ENCODE measurements around the gene ACTR3. TPM values are rescaled to one million over a fixed set of nuclear protein-coding genes. Genes with fewer than 3 reads are reported as not detected.
"Not testable (repeated sequence)": the region's sequence is repeated elsewhere in the genome, so short reads cannot be mapped to it uniquely, and the experiment has no call there.

The ACTR3 gene
- total RNA-seq, 2 experiments from 2014 or later = 408 to 414 TPM

DNA sequence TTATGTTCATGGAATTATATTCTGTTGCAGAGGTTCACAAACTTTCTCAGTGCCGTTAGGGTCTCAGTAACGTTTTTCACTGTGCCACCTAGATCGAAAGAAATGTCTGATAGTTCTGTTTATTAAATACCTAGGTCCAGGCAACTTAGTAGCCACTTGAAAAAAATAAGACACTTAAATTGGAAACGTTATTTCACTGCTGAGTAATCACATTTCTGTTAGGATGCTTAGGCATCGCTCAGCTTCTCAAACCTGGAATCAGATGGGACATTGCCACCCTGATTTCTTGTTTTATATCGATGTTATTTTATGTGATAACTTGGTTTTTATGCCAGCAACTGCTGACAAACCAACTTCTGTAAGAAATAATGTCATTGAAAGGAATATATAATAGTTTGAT, 36.0 kb downstream of the ACTR3 start:
- H3K4me3 Mint-ChIP-seq = no peak overlapping the region
- peaks cover 28% of the 10 kb centered on the region for H3K4me1 Mint-ChIP-seq
- no peak overlapping the region for H3K27ac Mint-ChIP-seq
- peaks cover 39% of the 10 kb centered on the region for H3K36me3 Mint-ChIP-seq
- POLR2A ChIA-PET = no interaction called here
- H3K27me3 Mint-ChIP-seq = no peaks in the 10 kb centered on the region
- ATAC-seq (ENCODE audit: low read depth) = no peak
- no peak for DNase-seq
- H3K9me3 Mint-ChIP-seq = no peaks in the 10 kb centered on the region

DNA sequence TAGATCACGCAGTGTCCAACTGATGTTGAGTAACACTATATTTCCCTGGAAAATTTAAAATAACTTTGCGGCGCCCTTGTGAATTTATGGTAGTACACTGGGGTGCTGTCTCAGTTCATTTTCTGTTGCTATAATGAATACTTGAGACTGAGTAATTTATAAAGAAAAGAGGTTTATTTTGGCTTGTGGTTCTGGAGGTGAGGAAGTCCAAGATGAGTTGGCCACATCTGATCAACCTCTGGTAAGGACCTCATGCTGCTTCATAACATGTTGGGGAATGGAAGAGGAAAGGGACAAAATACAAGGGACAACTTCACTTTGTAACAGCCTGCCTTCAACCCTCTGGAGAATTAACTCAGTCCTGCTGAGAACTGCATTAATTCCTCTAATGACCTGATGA, 36.4 kb downstream of the ACTR3 start:
- Mint-ChIP-seq H3K4me1 (peaks cover 27% of the 10 kb centered on the region), H3K9me3 (no peaks in the 10 kb centered on the region), H3K36me3 (peaks cover 38% of the 10 kb centered on the region), H3K4me3 (no peak overlapping the region), H3K27ac (no peak overlapping the region), H3K27me3 (no peaks in the 10 kb centered on the region)
- no peak for ATAC-seq (ENCODE audit: low read depth)
- no peak for DNase-seq
- POLR2A ChIA-PET = no interaction called here

DNA sequence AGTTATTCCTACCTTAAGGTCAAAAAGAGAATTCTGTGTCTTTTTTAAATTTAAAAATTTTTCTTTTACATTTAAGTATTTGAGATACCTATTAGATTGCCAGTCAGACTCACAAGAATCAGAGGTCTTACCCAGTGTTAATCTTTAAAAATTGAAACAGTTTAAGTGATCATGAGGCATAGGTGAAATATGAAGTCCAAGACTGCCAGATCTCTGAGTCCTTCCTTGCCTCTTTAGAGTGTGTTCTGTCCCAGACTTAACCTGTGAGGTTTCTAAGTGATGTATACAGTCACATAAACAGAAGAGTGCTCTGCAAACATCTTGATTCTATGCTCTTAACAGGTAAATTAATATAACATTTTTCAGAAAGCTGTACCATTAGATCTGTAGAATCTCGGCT, 40.6 kb downstream of the ACTR3 start:
- Mint-ChIP-seq H3K4me3 (no peak overlapping the region), H3K27me3 (no peaks in the 10 kb centered on the region), H3K36me3 (peaks cover 49% of the 10 kb centered on the region), H3K9me3 (no peaks in the 10 kb centered on the region), H3K4me1 (peaks cover 25% of the 10 kb centered on the region), H3K27ac (no peak overlapping the region)
- POLR2A ChIA-PET = no interaction called here
- ATAC-seq (ENCODE audit: low read depth) (no peak), DNase-seq (no peak)

DNA sequence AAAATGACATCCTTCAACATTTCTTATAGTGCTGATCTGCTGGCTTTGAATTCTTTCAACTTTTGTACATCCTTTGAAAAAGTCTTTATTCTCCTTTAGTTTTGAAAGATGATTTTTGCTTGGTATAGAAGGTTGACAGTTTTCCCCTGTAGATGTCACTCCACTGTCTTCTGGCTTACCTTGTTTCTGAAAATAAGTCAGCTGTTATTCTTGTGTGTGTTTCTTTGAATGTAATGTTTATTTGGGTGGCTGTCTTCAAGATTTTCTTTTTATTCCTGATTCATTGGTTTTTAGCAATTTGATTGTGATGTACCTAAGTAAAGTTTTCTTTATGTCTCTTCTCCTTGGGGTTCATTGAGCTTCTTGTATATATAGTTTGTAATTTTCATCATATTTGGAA, 47.6 kb downstream of the ACTR3 start:
- DNase-seq (no peak), ATAC-seq (ENCODE audit: low read depth) (no peak)
- Mint-ChIP-seq H3K4me3 (no peak overlapping the region), H3K36me3 (peaks cover 53% of the 10 kb centered on the region), H3K27ac (no peak overlapping the region), H3K4me1 (peaks cover 7% of the 10 kb centered on the region), H3K9me3 (no peaks in the 10 kb centered on the region), H3K27me3 (no peaks in the 10 kb centered on the region)
- POLR2A ChIA-PET = no interaction called here

- Mint-ChIP-seq H3K4me3 (no peak overlapping the region), H3K4me1 (peaks cover under 1% of the 10 kb centered on the region), H3K36me3 (peaks cover 45% of the 10 kb centered on the region), H3K9me3 (peaks cover 4% of the 10 kb centered on the region), H3K27ac (no peak overlapping the region), H3K27me3 (no peaks in the 10 kb centered on the region)
- POLR2A ChIA-PET = no interaction called here
- ATAC-seq (ENCODE audit: low read depth) (no peak), DNase-seq (no peak)
Measured at GRCh38 chr2:113940891-113941290, 51.0 kb downstream of the ACTR3 start.

DNA sequence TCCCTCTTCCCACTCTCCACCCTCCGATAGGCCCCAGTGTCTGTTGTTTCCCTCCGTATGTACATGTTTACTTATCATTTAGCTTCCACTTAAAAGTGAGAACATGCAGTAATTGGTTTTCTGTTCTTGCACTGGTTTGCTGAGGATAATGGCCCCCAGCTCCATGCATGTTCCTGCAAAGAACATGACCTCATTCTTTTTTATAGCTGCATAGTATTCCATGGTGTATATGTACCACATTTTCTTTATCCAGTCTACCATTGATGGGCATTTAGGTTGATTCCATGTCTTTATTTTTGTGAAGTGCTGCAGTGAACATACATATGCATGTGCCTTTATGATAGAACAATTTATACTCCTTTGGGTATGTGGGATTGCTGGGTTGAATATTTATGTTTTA, 55.9 kb downstream of the ACTR3 start:
- H3K4me1 Mint-ChIP-seq; H3K9me3 Mint-ChIP-seq; H3K4me3 Mint-ChIP-seq; POLR2A ChIA-PET; ATAC-seq (ENCODE audit: low read depth); H3K27ac Mint-ChIP-seq; DNase-seq; H3K27me3 Mint-ChIP-seq: not testable (repeated sequence)
- H3K36me3 Mint-ChIP-seq = peaks cover 38% of the 10 kb centered on the region

DNA sequence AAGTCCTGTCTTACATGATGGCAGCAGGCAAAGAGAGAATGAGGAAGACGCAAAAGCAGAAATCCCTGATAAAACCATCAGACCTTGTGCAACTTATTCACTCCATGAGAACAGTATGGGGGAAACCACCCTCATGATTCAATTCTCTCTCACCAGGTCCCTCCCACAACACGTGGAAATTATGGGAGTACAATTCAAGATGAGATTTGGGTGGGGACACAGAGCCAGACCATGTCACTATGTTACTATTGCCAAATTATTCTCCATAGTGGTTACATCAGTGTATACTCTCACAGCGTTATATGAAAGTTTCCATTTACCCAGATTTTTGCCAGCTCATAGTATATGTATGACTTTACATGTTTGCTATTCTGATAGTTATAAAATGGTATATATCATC, 61.0 kb downstream of the ACTR3 start:
- H3K9me3 Mint-ChIP-seq; ATAC-seq (ENCODE audit: low read depth); DNase-seq; POLR2A ChIA-PET; H3K27ac Mint-ChIP-seq; H3K27me3 Mint-ChIP-seq; H3K4me3 Mint-ChIP-seq; H3K4me1 Mint-ChIP-seq: not testable (repeated sequence)
- peaks cover 41% of the 10 kb centered on the region for H3K36me3 Mint-ChIP-seq

- no peaks in the 10 kb centered on the region for H3K9me3 Mint-ChIP-seq
- peaks cover 11% of the 10 kb centered on the region for H3K36me3 Mint-ChIP-seq
- POLR2A ChIA-PET = no interaction called here
- H3K4me3 Mint-ChIP-seq = no peak overlapping the region
- H3K27me3 Mint-ChIP-seq = no peaks in the 10 kb centered on the region
- no peak overlapping the region for H3K27ac Mint-ChIP-seq
- peaks cover 1% of the 10 kb centered on the region for H3K4me1 Mint-ChIP-seq
- ATAC-seq (ENCODE audit: low read depth) (no peak), DNase-seq (no peak)
Measured at GRCh38 chr2:113961000-113961399, 71.1 kb downstream of the ACTR3 start.

DNA sequence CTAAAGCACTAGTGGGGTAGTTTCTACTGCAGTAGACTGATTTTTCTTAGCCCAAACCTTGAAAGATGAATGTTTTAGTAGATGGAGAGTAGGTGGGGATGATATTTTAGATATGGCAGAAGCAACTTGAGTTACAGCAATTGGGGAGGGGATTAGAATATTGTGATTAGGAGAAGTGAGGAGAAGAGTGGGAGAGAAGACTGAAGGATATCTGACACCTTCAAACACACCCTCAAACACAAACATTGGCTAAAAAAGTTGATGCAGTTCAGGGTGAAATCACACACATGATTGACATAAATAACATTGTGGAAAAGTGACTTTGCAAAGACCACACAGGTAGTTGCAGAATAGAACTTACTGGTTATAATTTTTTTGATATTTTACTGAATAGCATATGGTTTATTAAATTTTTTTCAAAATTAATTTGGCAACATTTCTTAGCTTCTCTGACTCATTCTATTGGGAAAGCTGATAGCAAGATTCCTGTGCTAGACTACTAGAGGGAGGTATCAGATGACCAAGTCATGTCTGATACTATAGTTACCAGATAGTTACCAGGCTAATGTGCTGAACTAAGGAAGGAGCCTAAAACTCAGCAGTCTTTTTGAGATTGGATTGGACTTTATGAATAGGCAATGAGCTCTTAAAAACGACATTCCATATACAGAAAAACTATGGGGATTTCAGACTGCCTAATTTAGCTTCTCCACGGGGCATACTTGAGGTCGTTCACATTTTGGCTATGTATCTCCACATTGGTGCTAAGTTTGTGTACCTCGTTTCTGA, 73.0 kb downstream of the ACTR3 start:
- ATAC-seq (ENCODE audit: low read depth) (no peak), DNase-seq (no peak)
- Mint-ChIP-seq H3K27me3 (no peaks in the 10 kb centered on the region), H3K36me3 (peaks cover 9% of the 10 kb centered on the region), H3K4me1 (peaks cover 1% of the 10 kb centered on the region), H3K9me3 (no peaks in the 10 kb centered on the region), H3K27ac (no peak overlapping the region), H3K4me3 (no peak overlapping the region)
- POLR2A ChIA-PET = no interaction called here

DNA sequence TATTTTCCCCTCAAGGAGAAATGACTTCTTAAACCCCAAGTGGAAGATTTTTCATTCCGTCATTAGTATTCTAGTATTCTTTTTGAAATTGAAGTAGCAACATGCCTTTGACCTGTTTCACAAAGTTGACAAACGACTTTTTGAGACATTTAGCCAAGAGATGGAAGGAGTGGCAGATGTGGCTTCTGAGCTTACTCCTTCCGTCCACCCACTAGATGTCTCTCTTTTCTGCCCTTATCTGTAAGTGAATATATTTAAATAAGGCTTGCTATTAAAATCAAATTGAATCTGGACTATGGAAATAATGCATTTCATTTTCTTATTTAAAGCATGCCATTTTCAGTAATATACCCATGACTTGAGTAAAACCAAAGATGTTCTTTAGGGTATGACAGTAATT, 74.1 kb downstream of the ACTR3 start:
- Mint-ChIP-seq H3K9me3 (no peaks in the 10 kb centered on the region), H3K4me1 (peaks cover 1% of the 10 kb centered on the region), H3K27me3 (no peaks in the 10 kb centered on the region), H3K27ac (no peak overlapping the region), H3K4me3 (no peak overlapping the region), H3K36me3 (peaks cover 7% of the 10 kb centered on the region)
- DNase-seq (no peak), ATAC-seq (ENCODE audit: low read depth) (no peak)
- POLR2A ChIA-PET = no interaction called here

- DNase-seq (no peak), ATAC-seq (ENCODE audit: low read depth) (no peak)
- POLR2A ChIA-PET = no interaction called here
- Mint-ChIP-seq H3K9me3 (no peaks in the 10 kb centered on the region), H3K4me1 (peaks cover 1% of the 10 kb centered on the region), H3K36me3 (peaks cover 7% of the 10 kb centered on the region), H3K27me3 (no peaks in the 10 kb centered on the region), H3K4me3 (no peak overlapping the region), H3K27ac (no peak overlapping the region)
Measured at GRCh38 chr2:113964436-113964835, 74.5 kb downstream of the ACTR3 start.

- Mint-ChIP-seq H3K9me3 (no peaks in the 10 kb centered on the region), H3K27me3 (no peaks in the 10 kb centered on the region), H3K4me3 (no peak overlapping the region), H3K27ac (no peak overlapping the region), H3K4me1 (peaks cover 1% of the 10 kb centered on the region), H3K36me3 (peaks cover 7% of the 10 kb centered on the region)
- POLR2A ChIA-PET = no interaction called here
- ATAC-seq (ENCODE audit: low read depth) = no peak
- no peak for DNase-seq
Measured at GRCh38 chr2:113965228-113965627, 75.3 kb downstream of the ACTR3 start.

- ATAC-seq (ENCODE audit: low read depth) (peak; percentile 73), DNase-seq (no peak)
- H3K9me3 Mint-ChIP-seq = no peaks in the 10 kb centered on the region
- POLR2A ChIA-PET = no interaction called here
- H3K36me3 Mint-ChIP-seq = peaks cover 7% of the 10 kb centered on the region
- no peak overlapping the region for H3K4me3 Mint-ChIP-seq
- H3K27me3 Mint-ChIP-seq = no peaks in the 10 kb centered on the region
- no peak overlapping the region for H3K27ac Mint-ChIP-seq
- peaks cover 1% of the 10 kb centered on the region for H3K4me1 Mint-ChIP-seq
Measured at GRCh38 chr2:113965644-113966043, 75.8 kb downstream of the ACTR3 start.

- ATAC-seq (ENCODE audit: low read depth) (no peak), DNase-seq (no peak)
- Mint-ChIP-seq H3K4me3 (no peak overlapping the region), H3K27me3 (no peaks in the 10 kb centered on the region), H3K27ac (no peak overlapping the region), H3K36me3 (peaks cover 8% of the 10 kb centered on the region), H3K9me3 (no peaks in the 10 kb centered on the region), H3K4me1 (peaks cover 3% of the 10 kb centered on the region)
- POLR2A ChIA-PET = no interaction called here
Measured at GRCh38 chr2:113966171-113966570, 76.3 kb downstream of the ACTR3 start.

DNA sequence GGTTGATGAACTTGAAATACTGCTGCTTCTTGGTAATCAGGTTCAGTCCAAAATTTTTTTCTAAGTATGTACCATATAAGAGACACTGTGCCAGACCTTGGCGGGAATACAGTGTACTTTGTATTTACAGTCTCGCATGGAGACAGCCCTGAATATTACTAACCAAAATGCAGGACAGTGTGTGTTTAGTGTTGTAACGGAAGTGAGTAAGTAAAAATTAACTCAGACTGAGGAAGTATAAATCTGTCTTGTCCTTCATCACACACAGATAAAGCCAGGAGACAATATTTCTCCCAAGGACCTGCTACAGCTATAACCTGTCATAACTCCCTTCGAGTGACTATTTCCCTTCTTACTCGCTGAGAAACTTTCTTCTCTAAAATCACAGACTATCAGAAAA, 76.9 kb downstream of the ACTR3 start:
- Mint-ChIP-seq H3K4me3 (no peak overlapping the region), H3K9me3 (no peaks in the 10 kb centered on the region), H3K27me3 (no peaks in the 10 kb centered on the region), H3K27ac (no peak overlapping the region), H3K36me3 (peaks cover 7% of the 10 kb centered on the region), H3K4me1 (peaks cover 4% of the 10 kb centered on the region)
- ATAC-seq (ENCODE audit: low read depth) (no peak), DNase-seq (no peak)
- POLR2A ChIA-PET = no interaction called here
